ENCODE measurements around the gene TBL2.
"Not testable (repeated sequence)": the region's sequence is repeated elsewhere in the genome, so short reads cannot be mapped to it uniquely, and the experiment has no call there.

TBL2 gene

GRCh38 chr7:73526896-73527821 lies 51.2 kb downstream of the TBL2 start:
- no peak for DNase-seq

GRCh38 chr7:73526158-73526494 lies 52.3 kb downstream of the TBL2 start:
- DNase-seq = not testable (repeated sequence)

GRCh38 chr7:73522105-73522872 lies 56.1 kb downstream of the TBL2 start, which contains the start of gene BAZ1B:
Gene BAZ1B, minus strand, starts transcription at chr7:73522293. Its CDS starts 360 bp downstream, at chr7:73521933.
- peak; percentile 99 for DNase-seq

- DNase-seq = no peak
These were observed 56.7 kb downstream of the TBL2 start for GRCh38 chr7:73521636-73522104.

- DNase-seq = no peak
These were observed 57.4 kb downstream of the TBL2 start for GRCh38 chr7:73520673-73521635.

- DNase-seq = no peak
These were observed 58.3 kb downstream of the TBL2 start for GRCh38 chr7:73519867-73520672.

- DNase-seq = no peak
These were observed 59.9 kb downstream of the TBL2 start for GRCh38 chr7:73518470-73518869.
